Measurements from ENCODE around the gene DACT2.

DNA sequence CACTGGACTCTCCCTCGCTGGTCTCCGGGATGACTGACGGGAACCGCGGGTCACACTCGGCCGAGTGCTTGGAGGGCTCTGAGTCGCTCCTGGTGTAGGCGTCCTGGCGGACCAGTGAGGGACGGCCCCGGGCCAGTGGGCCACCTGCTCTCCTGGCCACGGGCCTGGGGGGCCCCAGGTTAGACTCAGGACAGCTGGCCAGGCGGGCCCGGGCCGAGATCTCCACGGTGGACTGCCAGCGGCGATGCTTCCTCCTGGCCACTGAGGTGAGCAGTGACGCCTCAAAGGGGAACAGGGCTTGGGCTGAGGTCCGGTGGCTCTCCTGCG is 11.9 kb downstream of the DACT2 start:
- TF ChIP-seq, protein P1, sequence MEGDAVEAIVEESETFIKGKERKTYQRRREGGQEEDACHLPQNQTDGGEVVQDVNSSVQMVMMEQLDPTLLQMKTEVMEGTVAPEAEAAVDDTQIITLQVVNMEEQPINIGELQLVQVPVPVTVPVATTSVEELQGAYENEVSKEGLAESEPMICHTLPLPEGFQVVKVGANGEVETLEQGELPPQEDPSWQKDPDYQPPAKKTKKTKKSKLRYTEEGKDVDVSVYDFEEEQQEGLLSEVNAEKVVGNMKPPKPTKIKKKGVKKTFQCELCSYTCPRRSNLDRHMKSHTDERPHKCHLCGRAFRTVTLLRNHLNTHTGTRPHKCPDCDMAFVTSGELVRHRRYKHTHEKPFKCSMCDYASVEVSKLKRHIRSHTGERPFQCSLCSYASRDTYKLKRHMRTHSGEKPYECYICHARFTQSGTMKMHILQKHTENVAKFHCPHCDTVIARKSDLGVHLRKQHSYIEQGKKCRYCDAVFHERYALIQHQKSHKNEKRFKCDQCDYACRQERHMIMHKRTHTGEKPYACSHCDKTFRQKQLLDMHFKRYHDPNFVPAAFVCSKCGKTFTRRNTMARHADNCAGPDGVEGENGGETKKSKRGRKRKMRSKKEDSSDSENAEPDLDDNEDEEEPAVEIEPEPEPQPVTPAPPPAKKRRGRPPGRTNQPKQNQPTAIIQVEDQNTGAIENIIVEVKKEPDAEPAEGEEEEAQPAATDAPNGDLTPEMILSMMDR (IDR thresholded peaks at IDR 0.05; ENCODE audit: low read depth, low read length) = no peak
- TF ChIP-seq, protein P2, sequence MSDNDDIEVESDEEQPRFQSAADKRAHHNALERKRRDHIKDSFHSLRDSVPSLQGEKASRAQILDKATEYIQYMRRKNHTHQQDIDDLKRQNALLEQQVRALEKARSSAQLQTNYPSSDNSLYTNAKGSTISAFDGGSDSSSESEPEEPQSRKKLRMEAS (IDR thresholded peaks at IDR 0.05; ENCODE audit: low read depth, low read length) = no peak
